ENCODE measurements around the gene USF2. TPM values are rescaled to one million over a fixed set of nuclear protein-coding genes. Genes with fewer than 3 reads are reported as not detected.
"Not testable (repeated sequence)": the region's sequence is repeated elsewhere in the genome, so short reads cannot be mapped to it uniquely, and the experiment has no call there.

The USF2 gene
- total RNA-seq, 1 donor from 2014 or later = 133 TPM

DNA sequence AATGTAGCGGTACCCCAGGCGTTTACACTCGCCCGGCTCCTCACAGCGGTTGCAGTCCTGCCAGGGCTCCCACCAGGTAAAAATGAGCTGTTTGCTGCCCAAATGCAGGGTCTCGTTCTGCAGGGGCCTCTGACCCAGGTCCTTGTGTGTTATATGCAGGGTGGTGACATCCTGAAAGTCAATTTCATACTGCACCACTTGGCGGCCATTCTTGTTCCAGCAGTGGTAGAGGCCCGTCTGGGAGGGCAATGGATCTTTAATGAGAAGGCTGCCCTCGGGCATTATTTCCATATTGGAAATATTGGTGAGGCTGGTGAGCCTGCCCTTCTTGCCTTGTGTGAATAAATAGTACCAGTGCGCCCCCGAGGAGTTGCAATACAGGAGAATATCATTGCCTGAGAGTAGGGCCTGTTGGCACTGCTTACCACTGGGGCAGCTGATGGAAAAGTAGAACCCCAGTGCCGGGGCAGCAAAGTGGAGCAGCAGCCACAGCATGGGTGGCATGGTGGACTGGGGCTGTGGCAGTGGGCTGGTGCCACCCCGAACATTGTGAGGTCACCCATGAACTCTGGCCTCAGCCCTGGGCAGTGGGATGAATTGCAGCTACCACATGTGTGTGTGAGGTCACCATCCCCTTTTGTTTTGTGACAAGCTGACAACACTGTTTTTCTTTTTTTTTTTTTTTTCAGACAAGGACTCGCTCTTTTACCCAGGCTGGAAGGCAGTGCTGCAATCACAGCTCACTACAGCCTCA, 40.4 kb upstream of the USF2 start, which contains the start of gene FAM187B:
TSS of gene FAM187B (minus strand) at position 563 of the 754 bp plus-strand sequence. CDS start at position 504, 59 bp downstream.
- DNase-seq (ENCODE audit: extremely low spot score, unreplicated experiment) = peak; percentile 27
- Mint-ChIP-seq H3K27me3 (no peaks in the 10 kb centered on the region), H3K4me1 (ENCODE audit: unreplicated experiment) (no peaks in the 10 kb centered on the region), H3K9me3 (no peaks in the 10 kb centered on the region), H3K4me3 (no peak within 1 kb of the TSS), H3K36me3 (no peaks in the 10 kb centered on the region), H3K27ac (no peak within 1 kb of the TSS)
- TF ChIP-seq, protein P1, sequence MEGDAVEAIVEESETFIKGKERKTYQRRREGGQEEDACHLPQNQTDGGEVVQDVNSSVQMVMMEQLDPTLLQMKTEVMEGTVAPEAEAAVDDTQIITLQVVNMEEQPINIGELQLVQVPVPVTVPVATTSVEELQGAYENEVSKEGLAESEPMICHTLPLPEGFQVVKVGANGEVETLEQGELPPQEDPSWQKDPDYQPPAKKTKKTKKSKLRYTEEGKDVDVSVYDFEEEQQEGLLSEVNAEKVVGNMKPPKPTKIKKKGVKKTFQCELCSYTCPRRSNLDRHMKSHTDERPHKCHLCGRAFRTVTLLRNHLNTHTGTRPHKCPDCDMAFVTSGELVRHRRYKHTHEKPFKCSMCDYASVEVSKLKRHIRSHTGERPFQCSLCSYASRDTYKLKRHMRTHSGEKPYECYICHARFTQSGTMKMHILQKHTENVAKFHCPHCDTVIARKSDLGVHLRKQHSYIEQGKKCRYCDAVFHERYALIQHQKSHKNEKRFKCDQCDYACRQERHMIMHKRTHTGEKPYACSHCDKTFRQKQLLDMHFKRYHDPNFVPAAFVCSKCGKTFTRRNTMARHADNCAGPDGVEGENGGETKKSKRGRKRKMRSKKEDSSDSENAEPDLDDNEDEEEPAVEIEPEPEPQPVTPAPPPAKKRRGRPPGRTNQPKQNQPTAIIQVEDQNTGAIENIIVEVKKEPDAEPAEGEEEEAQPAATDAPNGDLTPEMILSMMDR (conservative IDR thresholded peaks at IDR 0.05) = no peak

DNA sequence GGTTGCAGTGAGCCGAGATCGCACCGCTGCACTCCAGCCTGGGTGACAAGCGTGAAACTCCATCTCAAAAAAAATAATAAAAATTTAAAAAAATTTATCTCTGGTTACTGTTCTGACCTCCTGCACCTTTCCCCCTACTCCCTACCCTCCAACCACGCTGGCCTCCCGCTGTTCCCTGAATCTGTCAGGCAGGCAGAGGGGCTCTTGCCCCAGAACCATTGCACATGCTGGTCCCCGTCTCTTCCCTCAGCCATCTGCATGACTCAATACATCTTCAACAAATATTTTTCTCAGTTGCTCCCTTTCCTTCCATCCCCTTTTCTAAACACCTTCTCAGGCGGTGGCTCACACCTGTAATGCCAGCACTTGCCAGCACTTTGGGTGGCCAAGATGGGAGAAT, 39.2 kb upstream of the USF2 start:
- H3K9me3 Mint-ChIP-seq = no peaks in the 10 kb centered on the region
- H3K4me1 Mint-ChIP-seq (ENCODE audit: unreplicated experiment) = no peaks in the 10 kb centered on the region
- H3K27me3 Mint-ChIP-seq = no peaks in the 10 kb centered on the region
- peak; percentile 48 for DNase-seq (ENCODE audit: extremely low spot score, unreplicated experiment)
- no peak overlapping the region for H3K27ac Mint-ChIP-seq
- H3K36me3 Mint-ChIP-seq = no peaks in the 10 kb centered on the region
- TF ChIP-seq, protein P1 (conservative IDR thresholded peaks at IDR 0.05) = no peak
- H3K4me3 Mint-ChIP-seq = no peak overlapping the region

DNA sequence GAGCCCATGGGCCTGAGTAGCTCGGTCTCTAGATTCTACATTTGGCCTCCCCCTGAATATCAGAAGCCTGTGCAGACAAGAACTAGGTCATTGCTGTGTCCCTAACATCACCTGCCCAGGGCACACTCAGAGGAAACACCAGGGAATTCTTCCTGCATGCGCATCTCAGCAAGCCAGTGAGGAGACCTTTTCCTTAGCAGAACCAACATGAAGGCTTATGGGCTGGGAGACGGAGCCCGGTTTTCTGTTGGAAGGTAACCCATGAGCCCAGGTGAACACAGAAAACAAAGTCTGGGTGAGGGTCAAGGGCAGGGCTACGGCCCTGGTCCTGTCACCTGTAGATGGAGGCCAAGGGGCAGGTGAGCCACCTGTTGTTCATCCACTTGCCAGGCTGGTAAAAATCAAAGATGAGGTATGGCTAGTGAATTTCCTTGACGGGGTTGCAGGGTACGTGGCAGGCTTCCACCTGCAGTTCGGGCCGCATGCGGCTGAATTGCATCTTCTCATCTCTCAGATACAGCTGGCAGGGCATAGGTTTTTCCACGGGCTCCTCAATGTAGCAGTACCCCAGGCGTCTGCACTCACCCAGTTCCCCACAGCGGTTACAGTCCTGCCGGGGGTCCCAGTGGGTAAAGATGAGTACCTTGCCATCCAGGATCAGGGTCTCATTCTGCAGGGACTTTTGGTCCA, 36.7 kb upstream of the USF2 start:
- peak; percentile 48 for DNase-seq (ENCODE audit: extremely low spot score, unreplicated experiment)
- Mint-ChIP-seq H3K4me1 (ENCODE audit: unreplicated experiment) (no peaks in the 10 kb centered on the region), H3K27me3 (no peaks in the 10 kb centered on the region), H3K27ac (no peak overlapping the region), H3K9me3 (no peaks in the 10 kb centered on the region), H3K4me3 (no peak overlapping the region), H3K36me3 (no peaks in the 10 kb centered on the region)
- TF ChIP-seq, protein P1 (conservative IDR thresholded peaks at IDR 0.05) = no peak

DNA sequence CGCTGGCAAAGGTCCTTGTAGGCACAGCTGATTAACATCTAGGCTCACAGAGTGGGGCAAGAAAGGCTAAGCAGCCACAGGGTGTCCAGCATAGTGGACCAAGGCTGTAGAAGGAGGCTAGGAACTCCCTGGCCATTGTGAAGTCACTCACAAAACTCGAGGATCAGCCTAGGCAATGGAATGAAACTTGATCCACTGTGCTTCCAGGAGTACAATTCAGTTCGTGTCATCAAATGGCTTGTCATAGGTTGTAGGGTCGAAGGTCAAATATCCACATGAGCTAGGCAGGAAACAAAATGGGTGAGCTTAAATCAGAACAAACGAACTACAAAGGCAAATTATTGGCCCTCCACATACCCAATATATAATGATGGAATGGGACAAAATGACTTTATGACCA, 35.9 kb upstream of the USF2 start:
- H3K4me3 Mint-ChIP-seq = no peak overlapping the region
- TF ChIP-seq, protein P1 (conservative IDR thresholded peaks at IDR 0.05) = no peak
- H3K27ac Mint-ChIP-seq = no peak overlapping the region
- no peaks in the 10 kb centered on the region for H3K36me3 Mint-ChIP-seq
- H3K27me3 Mint-ChIP-seq = no peaks in the 10 kb centered on the region
- DNase-seq (ENCODE audit: extremely low spot score, unreplicated experiment) = peak; percentile 29
- no peaks in the 10 kb centered on the region for H3K4me1 Mint-ChIP-seq (ENCODE audit: unreplicated experiment)
- H3K9me3 Mint-ChIP-seq = no peaks in the 10 kb centered on the region

DNA sequence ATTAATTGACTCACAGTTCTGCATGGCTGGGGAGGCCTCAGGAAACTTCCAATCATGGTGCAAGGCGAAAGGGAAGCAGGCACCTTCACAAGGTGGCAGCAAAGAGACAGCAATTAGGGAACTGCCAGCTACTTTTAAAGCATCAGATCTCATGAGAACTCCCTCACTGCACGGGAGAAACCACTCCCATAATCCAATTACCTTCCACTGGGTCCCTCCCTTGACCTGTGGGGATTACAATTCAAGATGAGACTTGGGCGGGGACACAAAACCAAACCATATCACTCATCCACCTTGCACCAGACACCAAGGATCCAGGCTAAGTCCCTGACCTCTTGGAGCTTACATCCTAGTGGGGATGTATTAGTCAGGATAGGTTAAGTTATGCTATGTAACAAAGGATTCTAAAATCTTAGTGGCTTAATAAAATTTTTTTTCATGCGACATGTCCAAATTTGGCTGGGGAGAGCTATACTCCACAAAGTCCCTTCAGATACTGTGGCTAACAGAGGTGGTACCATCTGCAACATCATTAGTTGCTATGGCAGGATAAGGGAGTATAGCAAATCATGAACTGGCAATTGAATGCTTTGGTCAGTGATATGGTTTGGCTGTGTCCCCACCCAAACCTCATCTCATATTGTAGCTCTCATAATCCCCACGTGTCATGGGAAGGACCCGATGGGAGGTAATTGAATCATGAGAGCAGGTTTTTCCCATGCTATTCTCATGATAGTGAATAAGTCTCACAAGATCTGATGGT, 31.9 kb upstream of the USF2 start:
- no peaks in the 10 kb centered on the region for H3K36me3 Mint-ChIP-seq
- H3K4me3 Mint-ChIP-seq = no peak overlapping the region
- no peak for DNase-seq (ENCODE audit: extremely low spot score, unreplicated experiment)
- no peak overlapping the region for H3K27ac Mint-ChIP-seq
- H3K27me3 Mint-ChIP-seq = peaks cover 10% of the 10 kb centered on the region
- no peaks in the 10 kb centered on the region for H3K4me1 Mint-ChIP-seq (ENCODE audit: unreplicated experiment)
- TF ChIP-seq, protein P1 (conservative IDR thresholded peaks at IDR 0.05) = no peak
- H3K9me3 Mint-ChIP-seq = no peaks in the 10 kb centered on the region

DNA sequence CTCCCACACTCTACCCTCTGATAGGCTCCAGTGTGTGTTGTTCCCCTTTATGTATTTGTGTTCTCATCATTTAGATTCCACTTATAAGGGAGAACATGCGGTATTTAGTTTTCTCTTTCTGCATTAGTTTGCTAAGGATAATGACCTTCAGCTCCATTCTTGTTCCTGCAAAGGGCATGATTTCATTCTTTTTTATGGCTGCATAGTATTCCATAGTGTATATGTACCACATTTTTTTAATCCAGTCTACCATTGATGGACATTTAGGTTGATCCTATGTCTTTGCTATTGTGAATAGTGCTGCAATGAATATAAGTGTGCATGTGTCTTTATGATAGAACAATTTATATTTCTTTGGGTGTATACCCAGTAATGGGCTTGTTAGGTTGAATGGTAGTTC, 29.2 kb upstream of the USF2 start:
- peaks cover 21% of the 10 kb centered on the region for H3K27me3 Mint-ChIP-seq
- not testable (repeated sequence) for H3K27ac Mint-ChIP-seq; H3K9me3 Mint-ChIP-seq; DNase-seq (ENCODE audit: extremely low spot score, unreplicated experiment); H3K36me3 Mint-ChIP-seq; H3K4me3 Mint-ChIP-seq; H3K4me1 Mint-ChIP-seq (ENCODE audit: unreplicated experiment)

All from type B pancreatic cell (in vitro differentiated cells).